Inferior parietal cortex (tissue), 1 donor: ENCODE data around the gene SEPTIN1.
A peak's percentile ranks its signal among the peaks of the same experiment; 100 is the strongest.
"Not testable (repeated sequence)": the region's sequence is repeated elsewhere in the genome, so short reads cannot be mapped to it uniquely, and the experiment has no call there.

Experiments
- DNase-seq: peaks from one replicate; pipeline ENCODE4 v3.0.0-alpha.2; 2016; ENCODE audit errors: extremely low spot score

The SEPTIN1 gene

GRCh38 chr16:30357715-30358576 is 24.4 kb downstream of the SEPTIN1 start:
- no peak for DNase-seq

- DNase-seq: no peak
These were observed 25.2 kb downstream of the SEPTIN1 start for GRCh38 chr16:30357085-30357714.

GRCh38 chr16:30356401-30357084 is 25.8 kb downstream of the SEPTIN1 start:
- no peak for DNase-seq

GRCh38 chr16:30355954-30356308 is 26.4 kb downstream of the SEPTIN1 start:
- DNase-seq: no peak

- DNase-seq: peak; percentile 100
These were observed 27.0 kb downstream of the SEPTIN1 start, which contains the start of gene CD2BP2 for GRCh38 chr16:30355144-30355953. Gene CD2BP2 (minus strand): TSS chr16:30355308. CDS start chr16:30354681, 627 bp downstream.

GRCh38 chr16:30354423-30355143 is 27.8 kb downstream of the SEPTIN1 start:
- no peak for DNase-seq

GRCh38 chr16:30353438-30354129 is 28.8 kb downstream of the SEPTIN1 start:
- DNase-seq: no peak

- no peak for DNase-seq
These were observed 29.6 kb downstream of the SEPTIN1 start for GRCh38 chr16:30352488-30353401.

- peak; percentile 73 for DNase-seq
These were observed 30.6 kb downstream of the SEPTIN1 start for GRCh38 chr16:30351586-30352419.

- no peak for DNase-seq
These were observed 31.3 kb downstream of the SEPTIN1 start for GRCh38 chr16:30351001-30351441.

GRCh38 chr16:30350134-30350871 is 32.1 kb downstream of the SEPTIN1 start:
- no peak for DNase-seq

GRCh38 chr16:30349675-30350074 is 32.7 kb downstream of the SEPTIN1 start:
- DNase-seq: no peak

GRCh38 chr16:30348929-30349328 is 33.4 kb downstream of the SEPTIN1 start:
- DNase-seq: no peak

- no peak for DNase-seq
These were observed 34.2 kb downstream of the SEPTIN1 start for GRCh38 chr16:30348113-30348512.

GRCh38 chr16:30346286-30346685 is 36.1 kb downstream of the SEPTIN1 start:
- DNase-seq: no peak

GRCh38 chr16:30343491-30343820 is 38.9 kb downstream of the SEPTIN1 start:
- DNase-seq: not testable (repeated sequence)

- no peak for DNase-seq
These were observed 39.4 kb downstream of the SEPTIN1 start for GRCh38 chr16:30342751-30343490.
